HepG2 (cell line): Measurements from ENCODE around the gene CREM. TPM values are rescaled to one million over a fixed set of nuclear protein-coding genes. Genes with fewer than 3 reads are reported as not detected.

Source experiments
- ATAC-seq: fragments of 200-7000 bp; cut with Tn5 transposase; 3 replicates; pipeline ENCODE4 v1.9.1; 2020; ENCODE audit warnings: mild to moderate bottlenecking, moderate library complexity
- BruUV-seq: library from RNA; stranded (reverse); fragments of 400-500 nt; replicated peaks from 2 replicates; lab custom pipeline; 2021; lab: Mats Ljungman, UMichigan
- CTCF ChIA-PET: fragments of 300-600 bp; formaldehyde crosslinking; extraction: SDS; loops from one replicate; lab custom pipeline; 2021; ENCODE audit warnings: low total read pairs, inconsistent platforms, low intra/inter-chr PET ratio; lab: Yijun Ruan, JAX
- POLR2A ChIA-PET: fragments of 350-600 bp; sonication (Branson Sonifier 250); formaldehyde crosslinking; loops from one replicate; lab custom pipeline; 2020; ENCODE audit warnings: antibody characterized with exemption, inconsistent platforms; lab: Yijun Ruan, JAX
- DNase-seq: peaks from one replicate; pipeline ENCODE4 v3.0.0-alpha.2; 2015; ENCODE audit warnings: low spot score
- FAIRE-seq: peaks from 3 replicates; lab custom pipeline; 2011; peaks lifted over from hg19 to GRCh38; lab: Jason Lieb, UNC
- H2AFZ ChIP-seq: one replicate; pipeline ENCODE4 v1.6.1; 2011; ENCODE audit warnings: low read length, inconsistent platforms
- H3K27ac ChIP-seq: fragments of 300-600 bp; 3 replicates; pipeline ENCODE4 v1.8.0; 2011; ENCODE audit warnings: mixed run types, mild to moderate bottlenecking, mixed read lengths, low read length, inconsistent platforms; ENCODE audit not compliant: insufficient read depth; ENCODE audit errors: extremely low read length
- H3K27me3 ChIP-seq, 2 experiments: fragments of 200-600 bp in 1 of 2; 2 replicates in 1 of 2; 3 replicates in 1 of 2; pipeline versions ENCODE4 v1.6.0 to v1.8.0; 2011; ENCODE audit warnings: low read length in 2 of 2, mild to moderate bottlenecking in 2 of 2, moderate library complexity in 2 of 2, inconsistent platforms in 1 of 2; ENCODE audit not compliant: insufficient read depth in 2 of 2, control insufficient read depth in 1 of 2
- H3K36me3 ChIP-seq, 2 experiments: fragments of 200-600 bp in 1 of 2; replicated peaks in 1 of 2; 2 replicates in 1 of 2; 3 replicates in 1 of 2; pipeline versions ENCODE4 v1.5.1 to v1.8.0; 2011; ENCODE audit warnings: low read length in 2 of 2, inconsistent platforms in 1 of 2; ENCODE audit not compliant: insufficient read depth in 2 of 2, control insufficient read depth in 1 of 2
- H3K4me1 ChIP-seq: 2 replicates; pipeline ENCODE4 v1.5.1; 2012; ENCODE audit warnings: low read length, inconsistent platforms; ENCODE audit not compliant: insufficient read depth
- H3K4me2 ChIP-seq: 2 replicates; pipeline ENCODE4 v1.6.0; 2011; ENCODE audit warnings: low read depth, low read length, inconsistent platforms
- H3K4me3 ChIP-seq, 3 experiments: fragments of 200-600 bp in 1 of 3; sonication (generic), shearing (Covaris generic) in 1 of 3; replicated peaks in 1 of 3; 2 replicates each; pipeline ENCODE4 v1.5.1; 2011 to 2016; ENCODE audit warnings: low read length in 3 of 3, inconsistent platforms in 2 of 3, low read depth in 2 of 3, mild to moderate bottlenecking in 2 of 3, control low read depth in 1 of 3, mixed read lengths in 1 of 3; ENCODE audit not compliant: insufficient read depth in 1 of 3
- H3K79me2 ChIP-seq: one replicate; pipeline ENCODE4 v1.6.1; 2011; ENCODE audit warnings: low read length, inconsistent platforms; ENCODE audit not compliant: insufficient read depth
- H3K9ac ChIP-seq: 2 replicates; pipeline ENCODE4 v1.6.0; 2011; ENCODE audit warnings: mild to moderate bottlenecking, low read depth, low read length, inconsistent platforms; ENCODE audit not compliant: insufficient read depth
- H3K9me3 ChIP-seq: 2 replicates; pipeline ENCODE4 v1.5.1; 2012; ENCODE audit warnings: mild to moderate bottlenecking, low read length
- H4K20me1 ChIP-seq: 2 replicates; pipeline ENCODE4 v1.6.0; 2011; ENCODE audit warnings: inconsistent platforms, mild to moderate bottlenecking, low read length, moderate library complexity; ENCODE audit not compliant: insufficient read depth
- MED8 ChIP-seq: sonication (generic); formaldehyde crosslinking; IDR thresholded peaks from 2 replicates; pipeline ENCODE4 v1.8.1; 2023; ENCODE audit warnings: mild to moderate bottlenecking, missing genetic modification reagents; ENCODE audit not compliant: insufficient replicate concordance
- MEF2D ChIP-seq: sonication (generic); formaldehyde crosslinking; IDR thresholded peaks from 2 replicates; pipeline ENCODE4 v1.5.1; 2020; ENCODE audit warnings: mild to moderate bottlenecking, missing genetic modification reagents
- MTF2 ChIP-seq: sonication (generic); formaldehyde crosslinking; IDR thresholded peaks from 2 replicates; pipeline ENCODE4 v1.5.0; 2020; ENCODE audit warnings: missing genetic modification reagents, borderline replicate concordance
- ZFAT ChIP-seq: sonication (generic); formaldehyde crosslinking; conservative IDR thresholded peaks from 2 replicates; pipeline ENCODE4 v1.8.1; 2023; ENCODE audit warnings: missing genetic modification reagents, inconsistent platforms
- ZNF605 ChIP-seq: sonication (generic); formaldehyde crosslinking; IDR thresholded peaks from 2 replicates; pipeline ENCODE4 v1.8.0; 2022; ENCODE audit warnings: mild to moderate bottlenecking, missing genetic modification reagents
- WGBS: methylation state at CpG from one replicate; pipeline ENCODE4 v1.1.6; 2017; ENCODE audit warnings: low lambda C conversion rate; 5-methylcytosine and 5-hydroxymethylcytosine counted together
- in situ Hi-C: cut with HindIII; loops from 2 replicates; pipeline ENCODE4 v1.10.0; 2017; ENCODE audit warnings: low pct_unique_long_range_greater_than_20kb; ENCODE audit not compliant: extremely low pct_ligation_motif_present
- intact Hi-C: fragments of 100-400 bp; cut with micrococcal nuclease; formaldehyde crosslinking; loops from one replicate; pipeline ENCODE4 v1.10.0; 2022; ENCODE audit not compliant: unreplicated experiment
- polyA plus RNA-seq, 8 experiments: library from polyadenylated mRNA; depleted of rRNA in 3 of 8; stranded (reverse) in 7 of 8; unstranded in 1 of 8; fragments of >200 nt; fragmentation: Illumina TruSeq in 4 of 8; extraction: Trizol in 4 of 8; gene quantifications; 2 replicates each; pipeline versions ENCODE4 v1.2.1 to v1.2.3, GENCODE V29; 2011 to 2016; ENCODE audit warnings: low read depth in 4 of 8, missing spikeins in 1 of 8, mixed read lengths in 1 of 8; ENCODE audit not compliant: insufficient read depth in 1 of 8
- total RNA-seq, 5 experiments: library from RNA; depleted of rRNA; stranded (reverse); fragments of >200 nt; fragmentation: Illumina TruSeq; extraction: Trizol; gene quantifications; 2 replicates each; pipeline ENCODE4 v1.2.3, GENCODE V29; 2016; ENCODE audit warnings: low read depth in 1 of 5
- TF ChIP-seq, protein P1 (sequence below): IDR thresholded peaks from 2 replicates; pipeline ENCODE4 v1.6.1; 2016; ENCODE audit warnings: low read depth, borderline replicate concordance

Gene CREM
- total and polyA plus RNA-seq, 2 of the 13 experiments (the other 11 are each of a cell fraction or from before 2014, with no cell fraction given) = 21.3 to 25.4 TPM

DNA sequence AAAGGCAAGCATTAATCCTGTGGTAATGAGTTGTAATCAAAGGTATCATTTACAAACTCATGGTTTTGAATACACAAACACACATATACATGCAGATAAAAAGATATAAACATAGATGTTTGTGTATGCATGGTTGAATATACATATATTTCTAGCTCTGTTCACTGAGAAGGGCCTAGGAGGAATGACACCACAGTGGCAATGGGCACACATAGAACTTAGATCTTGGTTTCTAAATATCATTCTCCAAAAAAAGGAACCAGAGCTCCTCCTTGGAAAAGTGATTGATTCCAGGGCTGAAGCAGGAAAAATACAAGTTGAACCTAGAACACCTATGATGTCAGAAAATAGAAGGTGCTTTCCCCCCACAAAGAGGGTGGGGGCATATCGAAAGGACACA lies 43.4 kb upstream of the CREM start:
- FAIRE-seq (no peak), ATAC-seq (no peak), DNase-seq (no peak)
- no peak overlapping the region for H3K4me3 ChIP-seq
- H3K36me3 ChIP-seq = no peaks in the 10 kb centered on the region
- H3K4me2 ChIP-seq = no peak overlapping the region
- TF ChIP-seq ZFAT (CRISPR knock-in tag) (no peak), ZNF605 (CRISPR knock-in tag) (0 out of 2 replicates have a peak, but pooled peaks have one; percentile 57)
- H3K27me3 ChIP-seq = no peaks in the 10 kb centered on the region
- peaks cover 6% of the 10 kb centered on the region; the same call in 1 of the 2 replicates for H3K9me3 ChIP-seq
- no peak overlapping the region for H2AFZ ChIP-seq
- WGBS = 90% methylated on average over 1 of the region's 1 CpG
- intact Hi-C loops = no loop called here
- H3K4me1 ChIP-seq = peaks cover 26% of the 10 kb centered on the region
- no peak overlapping the region for H3K27ac ChIP-seq
- CTCF ChIA-PET = no interaction called here
- BruUV-seq = no TSS peak
- H4K20me1 ChIP-seq = 0 out of 2 replicates have a peak, but pooled peaks cover 5% of the 10 kb centered on the region
- H3K9ac ChIP-seq = no peak overlapping the region
- H3K79me2 ChIP-seq = peaks cover 51% of the 10 kb centered on the region
- POLR2A ChIA-PET = no interaction called here
- in situ Hi-C loops = no loop called here

DNA sequence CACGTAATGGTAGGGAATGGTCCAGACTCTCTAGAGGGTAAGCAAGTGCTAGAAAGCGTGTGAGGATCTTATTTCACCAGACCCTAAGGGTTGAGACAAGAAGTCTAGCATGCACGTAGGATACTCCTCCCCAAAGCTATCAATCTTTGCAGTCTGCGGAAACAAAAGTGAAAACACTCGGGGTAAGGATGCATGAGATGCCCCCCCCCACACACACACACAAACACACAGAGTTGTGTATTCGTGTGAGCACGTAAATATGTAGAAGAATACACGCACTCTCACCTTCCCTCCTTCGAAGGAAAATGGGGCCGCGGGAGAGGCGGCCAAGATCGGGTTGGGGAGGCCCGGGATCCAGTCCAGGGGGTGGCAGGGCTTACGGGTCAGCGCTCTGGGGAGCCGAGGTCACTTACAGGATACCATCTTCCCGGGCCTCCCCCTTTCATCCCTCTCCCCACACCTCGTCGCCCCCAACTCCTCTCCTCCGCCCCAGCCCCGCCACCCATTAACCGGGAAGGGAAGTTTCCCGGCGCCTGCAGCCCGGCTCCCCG lies 37.0 kb upstream of the CREM start:
- ATAC-seq (peak; percentile 49), FAIRE-seq (no peak), DNase-seq (no peak)
- intact Hi-C loops = no loop called here
- H3K4me3 ChIP-seq = peak overlapping the region; percentile 69 to 97 (median 80)
- H3K79me2 ChIP-seq = peaks cover 44% of the 10 kb centered on the region
- in situ Hi-C loops = no loop called here
- no peak overlapping the region for H2AFZ ChIP-seq
- 0 out of 2 replicates have a peak, but pooled peaks have one; percentile 4 for TF ChIP-seq MEF2D (CRISPR knock-in tag)
- TF ChIP-seq MTF2 (CRISPR knock-in tag) = peak; percentile 34; the same call in 1 of the 2 replicates
- TF ChIP-seq, protein P1, sequence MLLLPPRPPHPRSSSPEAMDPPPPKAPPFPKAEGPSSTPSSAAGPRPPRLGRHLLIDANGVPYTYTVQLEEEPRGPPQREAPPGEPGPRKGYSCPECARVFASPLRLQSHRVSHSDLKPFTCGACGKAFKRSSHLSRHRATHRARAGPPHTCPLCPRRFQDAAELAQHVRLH = peak; percentile 23; the same call in 1 of the 2 replicates
- no peak for TF ChIP-seq MED8 (CRISPR knock-in tag)
- peak overlapping the region; percentile 70 for H3K4me2 ChIP-seq
- H3K27ac ChIP-seq = peak overlapping the region; percentile 95
- no peaks in the 10 kb centered on the region for H3K36me3 ChIP-seq
- H3K9me3 ChIP-seq = peaks cover 5% of the 10 kb centered on the region
- POLR2A ChIA-PET = interaction anchor here (2.1 kb wide), 1 partner anchor 37 kb away, joined by 10 read pairs; the partner anchor contains the start of gene CREM
- 8% methylated on average over 15 of the region's 27 CpGs for WGBS
- peak overlapping the region; percentile 93 for H3K9ac ChIP-seq
- no peaks in the 10 kb centered on the region for H3K27me3 ChIP-seq
- BruUV-seq = no TSS peak
- peaks cover 50% of the 10 kb centered on the region for H3K4me1 ChIP-seq
- CTCF ChIA-PET = no interaction called here
- 0 out of 2 replicates have a peak, but pooled peaks cover 2% of the 10 kb centered on the region for H4K20me1 ChIP-seq
